DMS53 treated with DMSO at 0.1 percent for 48 hours (cell line): Measurements from ENCODE around the gene MAD1L1.
"Not testable (repeated sequence)": the region's sequence is repeated elsewhere in the genome, so short reads cannot be mapped to it uniquely, and the experiment has no call there.

Source experiments
- DNase-seq: peaks from one replicate; lab custom pipeline; 2025; ENCODE audit not compliant: unreplicated experiment; lab: John Stamatoyannopoulos, UW

The MAD1L1 gene

DNA sequence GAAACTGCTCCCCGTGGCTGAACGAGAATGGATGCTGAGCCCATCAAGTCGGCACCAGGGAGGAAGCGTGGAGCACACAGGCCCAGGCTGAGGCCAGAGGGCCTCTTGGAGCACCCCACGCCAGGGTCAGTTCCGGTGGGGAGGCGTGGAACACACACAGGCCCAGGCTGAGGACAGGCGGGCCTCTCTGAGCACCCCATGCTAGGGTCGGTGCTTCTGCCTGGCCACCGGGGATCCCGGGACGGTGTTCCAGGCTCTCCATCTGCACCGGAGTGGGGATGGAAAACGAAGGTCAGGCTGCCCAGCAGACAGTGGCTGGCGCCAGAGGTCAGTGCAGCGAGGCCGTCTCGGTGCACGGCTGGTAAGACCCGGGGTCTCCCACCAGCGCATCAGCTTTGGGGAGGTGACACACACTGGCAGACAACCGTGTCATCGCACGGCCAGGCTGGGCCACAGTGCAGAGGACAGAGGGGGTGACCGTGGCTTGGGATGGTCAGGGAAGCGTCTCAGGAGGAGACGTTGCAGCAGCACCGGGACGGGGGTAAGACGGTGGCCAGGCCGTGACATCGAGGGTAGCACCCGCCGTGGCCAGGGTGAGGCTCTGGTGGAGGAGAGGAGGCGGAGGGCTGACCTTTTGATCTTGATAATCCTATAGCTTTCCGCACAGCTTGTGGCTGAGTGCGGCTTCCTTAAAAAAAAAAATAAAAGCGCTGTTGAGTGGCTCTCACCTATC is 358.7 kb downstream of the MAD1L1 start:
- no peak for DNase-seq

GRCh38 chr7:1873421-1873820 is 359.3 kb downstream of the MAD1L1 start:
- DNase-seq: no peak

GRCh38 chr7:1873070-1873405 is 359.7 kb downstream of the MAD1L1 start:
- no peak for DNase-seq

DNA sequence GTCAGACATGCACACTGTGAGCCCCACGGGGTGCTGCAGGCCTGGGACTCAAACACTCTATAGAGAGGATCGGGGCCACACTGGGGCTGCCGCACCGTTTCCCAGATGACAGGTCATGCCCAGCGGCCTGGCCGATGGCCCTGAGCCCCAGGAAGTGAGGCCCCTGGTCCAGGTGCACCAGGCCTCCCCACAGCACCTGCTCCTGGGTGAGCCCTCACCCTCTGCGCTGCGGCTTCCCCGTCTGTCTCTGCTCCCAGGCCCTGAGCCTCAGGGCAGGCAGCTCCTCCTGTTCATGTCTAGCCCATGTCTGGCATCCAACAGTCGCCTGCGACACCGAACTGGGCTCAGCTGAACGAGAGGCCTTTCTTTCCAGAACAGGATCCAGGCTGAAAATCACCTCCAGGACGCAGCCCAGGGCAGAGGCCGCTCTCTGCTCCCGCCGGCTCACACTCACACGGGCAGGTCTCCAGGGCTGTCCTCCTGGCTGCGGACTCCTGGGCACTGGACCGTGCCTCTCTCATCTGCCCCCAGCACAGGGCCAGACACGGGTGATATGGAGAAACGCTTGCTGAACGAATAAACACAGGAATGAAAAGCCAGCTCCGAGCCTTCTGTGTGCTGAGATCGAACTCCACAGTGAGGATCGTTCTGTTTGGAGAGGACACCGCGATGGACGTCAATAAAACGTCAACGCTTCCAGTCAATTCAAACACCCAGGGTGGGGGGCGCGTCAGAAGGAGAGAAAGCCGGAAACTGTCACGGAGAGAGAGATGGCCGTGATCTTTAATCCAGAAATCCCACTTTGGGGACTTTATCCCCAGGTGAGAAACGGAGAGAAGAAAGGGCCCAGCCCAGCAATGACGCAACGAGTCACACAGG is 360.3 kb downstream of the MAD1L1 start:
- DNase-seq: no peak

DNA sequence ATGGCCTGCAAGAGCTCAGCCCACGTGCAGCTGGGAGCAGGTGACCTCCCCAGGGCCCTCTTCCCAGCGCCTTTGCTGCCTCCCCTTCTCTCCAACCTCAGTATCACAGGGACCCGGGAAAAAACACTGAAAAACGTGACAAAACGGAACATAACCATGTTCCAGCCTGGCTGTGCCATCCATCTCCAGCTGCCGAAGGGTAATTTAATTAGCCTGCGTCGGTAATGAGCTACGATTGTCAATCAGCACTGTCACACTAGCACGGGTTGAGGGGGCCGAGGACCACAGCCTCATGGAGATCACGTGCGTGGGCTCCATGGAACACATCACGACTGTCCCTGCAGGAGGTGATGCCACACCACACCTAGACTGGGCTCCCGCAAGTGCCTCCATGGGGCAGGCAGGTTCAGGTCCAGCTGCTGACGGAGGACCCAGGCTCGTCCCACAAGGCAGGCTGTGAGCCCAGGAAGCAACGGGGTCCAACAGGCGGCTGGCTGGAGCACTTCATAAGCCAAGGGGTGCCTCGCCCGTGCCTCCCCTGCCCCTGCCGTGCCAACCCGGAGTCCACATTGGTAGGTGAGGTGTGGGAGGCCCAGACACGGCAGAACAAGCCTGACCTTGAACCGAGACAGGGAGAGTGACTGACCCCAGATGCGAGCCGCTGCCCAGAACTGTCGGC is 363.2 kb downstream of the MAD1L1 start:
- DNase-seq: no peak

DNA sequence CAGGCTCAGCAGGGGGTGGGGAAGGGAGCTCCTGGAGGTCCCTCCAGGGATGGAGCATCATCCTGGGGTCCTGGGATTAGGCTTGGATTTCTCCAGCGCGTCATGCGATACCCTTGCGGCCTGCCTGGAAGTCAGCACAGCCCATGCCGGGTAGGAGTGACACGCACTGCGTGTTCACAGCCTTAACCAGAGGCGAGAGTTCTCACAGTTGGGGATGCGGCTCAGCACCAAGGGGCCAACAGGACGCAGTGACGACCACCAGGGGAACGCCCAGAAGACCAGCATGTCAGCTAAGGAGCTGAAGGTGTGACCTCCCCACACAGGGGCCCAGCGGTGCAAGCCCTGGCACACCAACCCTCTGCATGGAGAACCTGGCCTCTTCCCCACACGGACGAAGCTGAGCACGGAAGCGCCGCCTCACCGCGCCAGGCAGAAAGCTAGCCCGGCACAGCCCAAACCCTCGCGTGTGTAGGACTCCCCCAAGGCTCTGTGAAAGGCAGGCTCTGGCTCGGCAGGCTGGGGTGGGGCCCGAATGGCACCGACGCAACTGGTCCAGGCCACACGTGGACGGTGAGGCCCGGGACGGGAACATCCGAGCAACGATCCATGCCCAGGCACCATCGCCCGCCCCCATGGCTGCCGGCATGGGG is 364.1 kb downstream of the MAD1L1 start:
- DNase-seq: no peak

GRCh38 chr7:1867370-1868260 is 365.1 kb downstream of the MAD1L1 start:
- no peak for DNase-seq

GRCh38 chr7:1866601-1867000 is 366.1 kb downstream of the MAD1L1 start:
- no peak for DNase-seq

DNA sequence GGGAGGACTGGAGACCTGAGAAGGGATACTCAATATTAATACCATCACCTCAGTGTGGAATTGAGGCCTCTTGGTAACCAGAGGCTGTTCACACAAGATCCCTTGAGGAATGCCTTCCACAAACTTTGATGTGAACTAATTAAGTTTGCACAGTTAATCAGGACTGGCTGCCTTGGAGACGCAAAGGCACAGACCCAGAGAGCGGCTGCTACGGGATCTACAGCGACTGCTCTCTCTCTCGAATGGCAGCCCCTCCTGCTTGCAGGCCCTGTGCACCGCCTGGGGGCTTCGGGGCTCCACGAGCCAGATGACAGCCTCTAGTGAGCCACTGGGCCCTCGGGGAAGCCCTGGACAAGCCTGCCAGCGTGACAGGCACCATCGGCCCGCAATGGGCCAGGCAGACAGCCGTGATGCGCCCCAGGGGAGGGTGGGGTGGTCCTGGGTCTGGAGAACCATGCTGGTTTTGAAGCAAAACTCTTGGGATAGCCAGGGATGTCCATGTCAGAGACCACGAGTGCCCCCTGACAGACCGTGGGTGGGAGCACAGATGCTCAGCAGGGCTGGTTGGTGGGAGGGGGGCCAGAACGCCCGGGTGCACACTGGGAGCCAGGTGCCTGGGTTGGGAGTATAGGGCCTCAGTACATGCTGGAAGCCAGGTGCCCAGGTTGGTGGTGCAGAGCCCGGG is 367.0 kb downstream of the MAD1L1 start:
- no peak for DNase-seq

- DNase-seq: no peak
These were observed 367.7 kb downstream of the MAD1L1 start for GRCh38 chr7:1865000-1865555.

DNA sequence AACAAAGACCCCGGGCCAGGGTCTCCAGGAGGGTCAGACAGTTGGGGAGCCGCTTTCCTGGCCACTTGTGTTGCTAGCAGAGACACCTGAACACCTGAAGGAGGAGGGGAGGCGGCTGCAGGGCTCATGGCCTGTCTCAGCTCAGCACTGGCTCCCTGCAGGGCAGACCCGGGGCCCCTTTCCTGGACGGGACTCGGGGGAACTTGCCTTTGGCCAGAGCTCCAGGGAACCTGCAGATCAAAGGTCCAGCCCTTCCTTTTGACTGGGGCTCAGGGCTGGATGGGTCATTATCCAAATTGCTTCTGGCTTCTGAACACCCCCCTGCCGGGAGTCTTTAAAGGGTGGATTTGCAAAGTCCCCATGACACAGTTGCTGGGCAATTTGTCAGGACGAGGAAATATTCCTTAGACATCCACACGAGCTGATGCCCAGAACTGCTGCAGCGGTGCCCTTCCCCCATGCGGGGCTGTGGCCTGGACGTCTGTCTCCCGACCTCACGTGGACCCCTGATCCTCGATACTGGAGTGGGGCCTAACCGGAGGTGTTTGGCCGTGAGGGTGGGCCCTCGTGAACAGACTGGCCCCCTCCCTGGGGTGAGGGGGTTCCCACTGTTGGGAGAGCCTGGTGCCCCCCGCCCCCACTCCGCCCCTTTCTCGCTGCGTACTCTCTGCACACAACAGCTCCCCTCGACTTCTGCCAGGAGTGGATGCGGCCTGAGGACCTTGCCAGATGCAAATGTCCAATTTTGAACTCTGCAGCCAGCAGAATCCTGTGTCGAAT is 368.4 kb downstream of the MAD1L1 start:
- no peak for DNase-seq

DNA sequence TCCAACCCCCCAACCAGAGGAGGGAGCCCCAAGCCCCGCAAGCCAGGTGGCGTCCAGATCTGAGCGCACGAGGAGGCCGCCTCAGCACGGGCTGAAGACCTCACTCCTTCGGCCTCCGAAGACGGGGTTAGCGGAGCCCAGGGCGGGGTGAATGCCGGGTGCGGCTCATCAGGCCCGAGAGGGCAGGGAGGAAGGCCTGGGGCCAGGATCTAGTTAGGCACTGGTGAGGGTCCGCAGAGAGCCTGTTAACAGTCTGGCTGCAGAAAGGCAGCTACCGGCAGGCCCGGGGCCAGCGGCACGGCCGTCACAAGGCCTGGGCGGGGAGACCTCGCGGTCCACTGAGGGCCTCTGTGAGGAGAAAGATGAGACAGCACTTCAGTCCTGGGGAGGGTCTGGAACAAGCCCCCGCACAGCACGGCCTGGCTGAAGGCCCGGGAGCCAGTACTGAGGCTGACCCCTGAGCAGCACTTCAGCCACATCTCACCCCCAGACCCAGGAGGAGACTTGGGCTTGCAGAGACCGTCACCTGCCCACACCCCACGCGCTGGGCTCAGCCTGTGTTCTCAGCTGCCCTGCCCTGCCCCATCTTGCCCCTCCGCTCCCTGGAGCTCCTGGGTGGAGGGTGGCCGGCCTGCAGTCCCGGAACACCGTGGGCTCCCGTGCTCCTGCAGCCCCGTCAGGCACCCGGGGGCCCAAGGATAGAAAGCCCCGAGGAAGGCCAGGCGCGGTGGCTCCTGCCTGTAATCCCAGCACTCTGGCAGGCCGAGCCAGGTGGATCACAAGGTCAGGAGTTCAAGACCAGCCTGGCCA is 369.4 kb downstream of the MAD1L1 start:
- no peak for DNase-seq

- no peak for DNase-seq
These were observed 370.2 kb downstream of the MAD1L1 start for GRCh38 chr7:1862560-1862959.

- no peak for DNase-seq
These were observed 370.8 kb downstream of the MAD1L1 start for GRCh38 chr7:1861799-1862458.

DNA sequence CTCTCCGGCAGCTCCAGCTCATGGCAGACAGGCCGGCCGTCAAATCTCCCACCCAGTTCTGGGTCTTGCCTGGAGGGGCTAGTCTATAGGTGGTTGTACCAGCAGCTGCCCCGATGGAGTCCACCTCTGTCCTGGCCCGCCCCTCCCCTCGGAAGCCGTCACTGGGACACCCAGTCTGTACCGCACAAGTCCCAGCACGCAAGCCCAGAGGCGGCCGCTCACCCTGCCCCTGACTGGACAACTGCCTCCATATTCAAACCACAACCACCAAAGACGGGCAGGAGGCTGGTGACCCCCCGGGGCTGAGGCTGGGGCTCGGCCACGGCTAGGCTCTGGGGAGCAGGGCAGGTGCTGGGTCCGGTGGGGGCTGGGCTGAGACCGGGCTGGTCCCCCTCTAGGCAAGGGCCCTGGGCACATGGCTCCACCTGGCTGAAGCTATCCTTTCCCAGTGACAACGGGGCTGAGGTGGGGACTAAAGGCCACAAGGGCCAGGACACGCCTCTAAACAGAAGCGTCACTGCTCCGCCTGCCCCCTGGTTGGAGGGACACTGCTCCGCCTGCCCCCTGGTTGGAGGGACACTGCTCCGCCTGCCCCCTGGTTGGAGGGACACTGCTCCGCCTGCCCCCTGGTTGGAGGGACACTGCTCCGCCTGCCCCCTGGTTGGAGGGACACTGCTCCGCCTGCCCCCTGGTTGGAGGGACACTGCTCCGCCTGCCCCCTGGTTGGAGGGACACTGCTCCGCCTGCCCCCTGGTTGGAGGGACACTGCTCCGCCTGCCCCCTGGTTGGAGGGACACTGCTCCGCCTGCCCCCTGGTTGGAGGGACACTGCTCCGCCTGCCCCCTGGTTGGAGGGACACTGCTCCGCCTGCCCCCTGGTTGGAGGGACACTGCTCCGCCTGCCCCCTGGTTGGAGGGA is 371.6 kb downstream of the MAD1L1 start:
- not testable (repeated sequence) for DNase-seq

DNA sequence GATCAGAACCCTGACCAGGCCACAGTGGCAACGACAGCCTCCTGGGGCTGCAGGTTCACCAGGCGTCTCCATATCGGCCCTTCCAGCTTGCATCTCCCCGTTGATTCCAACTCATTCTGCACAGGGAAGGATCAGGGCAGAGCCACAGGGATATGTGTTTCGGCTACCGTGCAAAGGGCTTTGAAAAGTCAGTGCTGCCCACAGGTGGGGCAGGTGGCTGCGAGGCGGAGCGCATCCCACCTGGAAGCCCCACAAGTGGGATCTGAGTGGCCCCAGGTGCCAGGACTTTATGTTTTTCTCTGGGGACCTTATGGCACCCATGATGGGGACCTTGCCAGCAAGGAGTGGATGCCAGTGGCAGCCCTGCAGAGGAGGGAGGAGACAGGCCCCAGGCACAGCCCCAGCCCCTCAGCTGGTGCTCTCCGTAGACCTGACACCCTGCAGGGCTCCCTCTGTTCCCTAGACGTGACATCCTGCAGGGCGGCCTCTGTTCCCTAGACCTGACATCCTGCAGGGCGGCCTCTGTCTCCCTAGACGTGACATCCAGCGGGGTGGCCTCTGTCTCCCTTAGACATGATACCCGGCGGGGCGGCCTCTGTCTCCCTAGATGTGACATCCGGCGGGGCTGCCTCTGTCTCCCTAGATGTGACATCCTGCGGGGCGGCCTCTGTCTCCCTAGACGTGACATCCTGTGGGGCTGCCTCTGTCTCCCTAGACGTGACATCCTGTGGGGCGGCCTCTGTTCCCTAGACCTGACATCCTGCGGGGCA is 373.3 kb downstream of the MAD1L1 start:
- DNase-seq: no peak
